NT2/D1 (cell line): ENCODE results near the gene SNRNP35.

Experiments
- SUZ12 ChIP-seq: IDR thresholded peaks from 2 replicates; pipeline ENCODE4 v1.6.1; 2011; ENCODE audit not compliant: insufficient read length, insufficient read depth; ENCODE audit errors: extremely low read depth
- YY1 ChIP-seq: IDR thresholded peaks from 2 replicates; pipeline ENCODE4 v1.6.1; 2011; ENCODE audit not compliant: insufficient read length, insufficient read depth
- ZNF274 ChIP-seq: IDR thresholded peaks from 2 replicates; pipeline ENCODE4 v1.6.1; 2011; ENCODE audit warnings: mild to moderate bottlenecking, low read depth, low read length

DNA sequence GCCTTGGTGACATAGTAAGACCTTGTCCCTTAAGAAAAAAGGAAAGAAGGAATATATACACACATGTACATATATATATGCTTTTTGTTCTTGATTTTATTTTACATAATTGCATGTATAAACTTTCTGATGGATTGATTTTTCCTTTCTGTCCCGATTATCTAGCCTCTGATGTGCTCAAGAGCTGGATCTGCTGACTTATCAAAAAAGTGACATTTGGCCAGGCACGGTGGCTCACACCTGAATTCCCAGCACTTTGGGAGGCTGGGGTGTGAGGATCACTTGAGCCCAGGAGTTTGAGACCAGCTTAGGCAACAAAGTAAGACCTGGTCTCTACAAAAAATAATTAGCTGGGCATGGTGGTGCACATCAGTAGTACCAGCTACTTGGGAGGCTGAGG lies 12.0 kb downstream of the SNRNP35 start:
- TF ChIP-seq SUZ12 = no peak
- TF ChIP-seq ZNF274 = no peak
- no peak for TF ChIP-seq YY1
